Right ventricle myocardium inferior (tissue), 1 donor: ENCODE measurements around the gene OLIG1. TPM values are rescaled to one million over a fixed set of nuclear protein-coding genes. Genes with fewer than 3 reads are reported as not detected.

Source experiments
- ATAC-seq: fragments of 200-7000 bp; cut with Tn5 transposase; one replicate; pipeline ENCODE4 v1.9.1; 2020; ENCODE audit warnings: mild to moderate bottlenecking, moderate library complexity
- DNase-seq: peaks from one replicate; pipeline ENCODE4 v3.0.0; 2021; ENCODE audit errors: missing footprints
- intact Hi-C: fragments of 100-400 bp; cut with DNase I; formaldehyde crosslinking; loops from one replicate; pipeline ENCODE4 v1.11.0; 2022
- total RNA-seq: library from RNA; stranded (reverse); fragmentation: NEBNext Ultra II Directional; extraction: Animal tissue kit (Norgen Biotek cat#: 25700); gene quantifications from one replicate; pipeline ENCODE4 v1.2.1, GENCODE V29; 2021
- donor health status: DM: no; HTN: yes; CAD: no; lungs with severe emphysema.

The OLIG1 gene
- total RNA-seq, 1 donor from 2014 or later, result 0.89 TPM

DNA sequence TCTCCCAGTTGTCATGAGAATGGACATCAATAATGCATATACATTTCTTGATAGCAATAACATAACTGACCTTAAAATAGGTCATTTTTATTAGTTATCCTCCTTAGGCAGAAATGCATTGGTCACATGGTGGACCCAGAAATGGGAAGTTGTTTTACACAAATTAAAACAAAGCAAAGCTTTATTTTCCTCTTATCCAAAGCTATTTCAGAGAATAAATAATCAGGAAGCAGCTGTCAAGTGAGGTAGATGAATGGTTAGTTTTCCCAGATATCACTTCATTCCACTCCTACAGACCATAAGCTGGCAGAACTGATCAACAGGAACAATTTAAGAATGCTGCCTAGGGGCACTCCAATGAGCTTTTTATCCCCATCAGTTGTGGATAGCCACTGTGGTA lies 16.0 kb upstream of the OLIG1 start:
- ATAC-seq, result no peak
- DNase-seq, result no peak
- intact Hi-C loops, result no loop called here

DNA sequence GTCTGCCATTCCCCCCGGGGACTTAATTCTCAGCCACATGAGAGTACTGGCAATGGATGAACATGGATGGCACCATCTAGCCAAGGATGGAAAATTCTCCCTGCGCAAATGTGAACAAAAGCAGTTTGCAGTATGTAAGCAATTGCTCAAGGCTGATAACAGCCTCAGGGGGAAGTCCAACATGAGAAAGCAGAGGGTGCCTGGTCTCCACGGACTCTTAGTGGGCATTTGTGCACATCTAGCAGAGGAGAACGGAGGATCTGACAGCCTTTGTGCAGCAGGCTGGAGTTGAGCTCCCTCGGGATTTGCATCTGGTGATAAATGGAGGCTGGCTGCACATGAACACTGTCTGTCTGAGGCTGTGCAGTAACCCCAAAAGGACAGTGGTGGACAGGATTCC lies 13.9 kb upstream of the OLIG1 start:
- ATAC-seq (no peak), DNase-seq (no peak)
- intact Hi-C loops, result no loop called here

DNA sequence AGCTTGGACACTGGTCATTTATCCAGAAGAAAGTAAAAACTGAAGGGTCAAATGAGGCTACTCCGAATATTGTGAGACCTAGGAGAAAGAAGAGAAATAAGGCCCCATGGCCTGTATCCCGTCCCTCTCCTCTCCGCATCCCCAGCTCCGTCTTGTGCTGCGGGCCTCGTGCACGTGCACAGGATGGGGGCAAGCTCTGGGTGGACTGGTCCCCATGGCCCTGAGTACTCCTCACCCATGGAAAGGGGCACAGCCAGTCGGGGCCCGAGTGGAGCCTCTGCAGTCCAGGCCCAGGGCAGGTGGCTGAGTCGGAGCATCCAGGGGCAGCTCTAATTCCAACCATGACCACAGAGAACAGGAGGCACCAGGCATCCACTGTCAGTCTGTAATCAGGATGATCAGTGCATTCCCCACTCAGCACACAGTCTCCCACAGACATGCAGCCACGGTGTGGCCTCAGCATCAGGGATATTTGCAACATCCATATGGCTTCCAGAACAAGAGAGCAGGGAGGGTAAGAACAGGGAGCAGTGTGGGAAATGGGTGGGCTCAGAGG lies 12.5 kb upstream of the OLIG1 start:
- intact Hi-C loops, result no loop called here
- no peak for ATAC-seq
- DNase-seq, result no peak

DNA sequence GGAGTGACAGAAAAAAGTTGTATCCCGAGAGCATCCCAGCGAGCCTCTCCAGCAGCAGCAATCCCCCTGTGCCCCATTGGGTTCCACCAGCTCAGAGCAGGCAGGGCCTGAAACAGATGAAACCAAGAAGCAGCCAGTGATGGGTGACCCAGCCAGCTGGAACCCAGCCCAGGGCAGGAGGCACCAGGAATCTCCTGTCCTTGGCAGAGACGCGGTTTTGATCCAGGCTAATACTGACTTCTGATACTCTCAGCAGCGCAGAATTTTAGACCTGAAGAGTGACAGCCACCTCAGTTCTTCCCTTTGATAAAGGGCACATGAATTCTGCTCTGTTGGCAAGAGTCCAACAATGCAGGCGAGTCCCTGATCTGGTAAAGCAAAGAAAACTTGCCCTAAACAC lies 11.4 kb upstream of the OLIG1 start:
- intact Hi-C loops, result no loop called here
- ATAC-seq (peak; percentile 84), DNase-seq (no peak)

DNA sequence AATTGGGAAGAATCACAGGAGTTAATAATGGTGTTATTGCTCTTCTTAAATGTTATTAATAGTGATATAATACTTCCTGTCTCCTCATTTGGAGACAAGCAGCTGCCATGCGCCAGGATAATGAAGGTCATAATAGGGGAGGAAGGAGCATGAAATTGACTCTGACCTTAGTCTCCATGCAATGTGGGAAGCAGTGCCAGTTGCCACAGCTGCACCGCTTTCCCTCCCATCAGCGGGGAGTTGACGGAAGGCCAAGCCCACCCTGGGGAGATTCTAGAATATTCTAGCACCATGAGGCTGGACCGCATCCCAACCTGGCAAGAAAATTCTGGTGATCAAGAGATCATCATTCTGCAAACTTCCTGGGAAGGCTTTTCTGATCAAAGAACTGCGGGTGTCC lies 11.0 kb upstream of the OLIG1 start:
- DNase-seq, result no peak
- intact Hi-C loops, result no loop called here
- ATAC-seq, result no peak

DNA sequence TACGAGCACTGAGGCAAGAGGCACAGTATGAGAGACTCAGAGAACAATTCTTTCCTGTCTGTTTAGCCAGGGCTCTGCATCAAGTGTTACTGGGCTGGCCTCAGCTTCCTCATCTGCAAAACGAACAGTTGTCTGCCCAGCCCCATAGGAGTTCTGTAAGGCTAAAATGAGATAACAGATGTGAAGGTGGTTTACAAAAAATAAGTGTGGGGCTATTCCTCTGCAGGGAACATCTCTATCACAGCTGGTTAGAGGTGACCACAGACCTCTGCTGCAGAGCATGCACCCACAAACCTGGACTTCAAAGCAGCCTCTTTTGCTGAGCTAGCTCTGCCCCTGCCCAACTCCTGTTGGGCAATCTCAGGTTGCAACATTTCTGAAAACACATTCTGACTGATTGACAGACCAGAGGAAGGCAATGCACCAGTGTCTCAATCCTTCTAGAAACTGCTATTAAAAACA lies 10.5 kb upstream of the OLIG1 start:
- ATAC-seq (peak; percentile 60), DNase-seq (no peak)
- intact Hi-C loops, result no loop called here

DNA sequence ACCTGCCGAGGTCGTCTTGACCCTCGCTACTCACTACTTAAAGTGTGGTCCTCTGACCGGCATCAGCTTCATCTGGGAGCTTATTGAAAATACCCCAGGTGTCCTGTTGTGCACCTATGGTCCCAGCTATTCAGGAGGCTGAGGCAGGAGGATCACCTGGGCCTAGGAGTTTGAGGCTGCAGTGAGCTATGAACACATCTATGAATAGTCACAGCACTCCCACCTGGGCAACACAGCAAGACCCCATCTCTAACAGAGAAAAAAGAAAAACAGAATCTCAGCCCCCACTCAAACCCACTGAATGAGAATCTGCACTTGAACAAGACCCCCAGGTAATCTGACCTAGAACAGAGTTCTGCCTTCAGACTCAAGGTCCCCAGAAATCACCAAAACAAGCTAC lies 8.7 kb upstream of the OLIG1 start:
- no peak for DNase-seq
- intact Hi-C loops, result no loop called here

DNA sequence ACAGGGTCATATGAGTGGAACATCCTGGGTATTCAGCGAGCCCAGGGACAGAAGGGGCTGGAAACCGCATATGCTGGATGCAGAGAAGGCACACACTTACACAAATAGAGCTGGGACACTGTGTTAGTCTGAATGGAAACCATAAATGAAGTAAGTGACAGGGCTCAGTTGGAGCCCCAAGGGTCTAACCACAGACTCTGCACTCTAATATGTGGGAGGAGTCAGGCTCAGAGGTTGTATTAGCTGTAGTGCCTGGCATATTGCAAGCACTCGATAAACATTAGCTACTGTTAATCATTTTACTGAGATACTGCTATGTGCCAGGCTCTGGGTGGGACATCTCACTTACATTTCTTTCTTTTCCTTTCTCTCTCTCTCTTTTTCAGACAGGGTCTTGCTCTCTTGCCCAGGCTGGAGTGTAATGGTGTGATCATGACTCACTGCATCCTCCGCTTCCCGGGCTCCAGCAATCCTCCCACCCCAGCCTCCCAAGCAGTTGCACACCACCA lies 6.5 kb upstream of the OLIG1 start:
- ATAC-seq, result no peak
- intact Hi-C loops, result no loop called here
- no peak for DNase-seq

More for the DNA sequence above, 8.7 kb upstream of the OLIG1 start:
- ATAC-seq, result no peak

DNA sequence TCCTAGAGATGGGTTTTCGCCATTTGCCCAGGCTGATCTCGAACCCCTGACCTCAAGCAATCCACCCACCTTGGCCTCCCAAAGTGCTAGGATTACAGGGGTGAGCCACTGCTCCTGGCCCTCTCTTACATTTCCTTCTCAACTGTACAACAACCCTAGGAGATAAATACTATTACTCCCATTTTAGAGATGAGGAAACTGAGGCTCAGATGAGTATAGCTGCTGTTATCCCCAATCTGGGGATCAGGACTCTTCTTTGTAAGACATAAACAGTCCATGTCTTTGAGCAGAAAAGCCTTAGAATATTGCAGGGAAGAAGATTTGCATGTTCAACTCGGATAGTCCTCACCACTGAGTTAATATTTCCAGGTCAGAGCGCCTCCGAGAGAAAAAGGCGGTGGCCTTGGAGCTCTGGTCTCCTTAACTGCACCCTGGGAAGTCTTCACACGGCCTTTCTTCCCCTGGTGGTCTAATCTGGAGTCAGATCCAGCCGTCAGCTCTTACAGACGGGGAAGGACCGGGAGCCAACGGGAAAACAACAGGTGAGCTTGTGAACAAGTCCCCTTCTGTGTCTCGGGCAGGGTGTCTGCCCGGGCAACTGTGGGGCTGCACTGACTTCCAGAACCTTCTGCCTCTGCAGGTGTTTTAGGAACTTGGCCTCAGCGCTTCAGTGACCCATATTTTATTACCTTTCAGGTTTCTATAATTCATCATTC lies 5.9 kb upstream of the OLIG1 start:
- no peak for DNase-seq
- intact Hi-C loops, result no loop called here
- ATAC-seq, result no peak

DNA sequence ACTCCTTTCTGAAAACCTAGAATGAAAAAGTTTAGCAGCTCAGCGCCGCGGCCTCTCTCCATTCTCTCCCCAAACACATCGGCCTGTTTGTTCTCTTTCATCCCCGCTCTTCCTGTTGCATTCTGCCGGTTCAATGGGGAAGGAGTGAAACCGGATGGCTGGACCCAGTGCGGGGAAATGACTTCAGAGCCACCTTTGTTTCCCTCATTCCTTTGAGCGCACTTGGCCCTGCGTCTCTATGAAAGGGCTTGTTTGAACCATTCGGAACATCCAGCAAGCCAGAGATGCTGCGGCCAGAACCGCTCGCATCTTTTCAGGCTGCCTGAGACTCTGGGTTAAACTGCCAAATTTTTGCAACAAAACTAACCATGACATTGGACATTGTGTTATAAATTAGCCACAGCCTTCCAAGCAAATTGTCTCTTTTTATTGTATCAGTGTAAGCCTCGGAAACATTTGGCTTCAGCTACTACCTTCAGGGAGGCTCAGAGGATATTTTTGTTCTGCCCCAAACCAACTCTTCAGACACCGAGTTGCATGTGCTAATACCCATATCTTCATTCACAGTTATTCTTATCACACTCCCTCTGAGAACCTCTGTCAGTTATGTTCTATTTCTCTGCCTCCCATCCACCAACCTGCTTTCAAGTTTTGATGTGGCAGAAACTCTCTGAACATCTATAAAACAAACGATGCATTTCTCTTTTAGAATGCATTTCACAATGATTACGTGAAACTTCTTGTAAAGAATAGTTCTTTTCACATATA lies 5.1 kb upstream of the OLIG1 start:
- ATAC-seq (no peak), DNase-seq (no peak)
- intact Hi-C loops, result no loop called here

DNA sequence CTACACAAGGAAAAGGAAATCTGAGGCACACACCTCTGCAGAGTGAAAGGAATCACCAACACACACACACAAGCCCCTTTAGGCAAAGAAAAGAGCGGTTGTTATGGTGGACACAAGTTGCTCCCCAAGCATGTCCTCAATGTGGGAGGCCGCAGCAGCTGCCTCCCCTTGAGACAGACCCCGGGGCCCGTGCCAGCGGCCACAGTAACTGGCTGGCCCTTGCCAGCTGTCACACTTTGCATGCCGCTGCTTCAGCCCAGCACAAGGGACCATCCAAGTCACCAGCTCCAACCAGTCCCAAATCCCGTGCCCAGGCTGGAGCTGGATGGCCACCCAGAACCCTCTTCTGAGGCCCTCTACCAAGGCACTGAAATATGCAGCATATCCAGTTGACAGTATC lies 2.9 kb upstream of the OLIG1 start:
- intact Hi-C loops, result no loop called here
- no peak for DNase-seq
- no peak for ATAC-seq

DNA sequence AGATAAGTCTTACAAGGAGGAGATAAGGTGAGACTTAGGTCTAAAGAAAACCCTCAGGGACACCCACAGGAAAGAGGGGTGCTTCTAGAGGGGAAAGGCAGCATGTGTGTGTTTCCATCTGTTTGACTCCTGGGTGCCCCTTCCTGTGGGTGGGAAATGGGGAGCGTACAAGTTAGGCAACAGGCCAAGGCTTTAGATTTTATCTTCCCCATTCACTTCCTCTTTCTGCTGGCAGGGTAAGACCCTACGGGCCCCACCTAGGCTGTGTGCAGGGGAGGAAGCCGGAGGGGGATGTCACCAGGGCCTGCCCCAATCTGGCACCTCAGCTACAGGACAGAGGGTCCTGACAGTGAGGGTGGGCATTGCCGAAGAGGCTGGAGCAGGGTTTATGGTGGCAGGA lies 2.5 kb upstream of the OLIG1 start:
- DNase-seq, result no peak
- intact Hi-C loops, result no loop called here
- no peak for ATAC-seq

DNA sequence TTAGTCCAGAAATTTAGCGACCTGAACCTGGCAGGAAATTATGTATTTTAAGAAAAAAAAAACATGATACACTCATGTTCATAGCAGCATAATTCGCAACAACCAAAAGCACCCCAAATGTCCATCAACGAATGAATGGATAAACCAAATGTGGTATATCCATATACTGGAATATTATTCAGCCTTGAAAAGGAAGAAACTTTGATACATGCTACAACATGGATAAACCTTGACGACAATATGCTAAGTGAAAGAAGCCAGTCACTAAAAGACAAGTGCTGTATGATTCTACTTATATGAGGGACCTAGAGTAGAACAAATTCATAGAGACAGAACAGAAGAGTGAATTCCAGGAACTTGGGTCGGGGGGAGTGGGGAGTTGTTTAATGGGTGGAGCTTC lies 698 bp upstream of the OLIG1 start:
- intact Hi-C loops, result no loop called here
- DNase-seq (no peak), ATAC-seq (no peak)

DNA sequence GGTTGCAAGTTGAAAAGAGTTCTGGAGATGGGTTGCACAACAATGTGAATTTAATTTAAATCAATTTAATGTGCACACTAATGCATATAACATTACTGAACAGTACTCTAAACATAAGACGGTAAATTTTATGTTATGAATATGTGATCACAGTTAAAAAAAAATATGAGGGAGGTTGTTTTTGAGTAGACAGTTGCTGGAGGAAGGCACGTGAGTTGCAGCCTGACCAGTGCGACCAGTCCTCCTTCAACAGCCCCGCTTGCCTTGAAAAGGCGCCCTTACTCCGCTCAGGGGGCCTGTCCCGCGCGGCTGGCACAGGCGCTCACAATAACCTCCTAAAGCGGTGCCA lies 322 bp upstream of the OLIG1 start:
- ATAC-seq, result no peak
- intact Hi-C loops, result no loop called here
- DNase-seq, result no peak

DNA sequence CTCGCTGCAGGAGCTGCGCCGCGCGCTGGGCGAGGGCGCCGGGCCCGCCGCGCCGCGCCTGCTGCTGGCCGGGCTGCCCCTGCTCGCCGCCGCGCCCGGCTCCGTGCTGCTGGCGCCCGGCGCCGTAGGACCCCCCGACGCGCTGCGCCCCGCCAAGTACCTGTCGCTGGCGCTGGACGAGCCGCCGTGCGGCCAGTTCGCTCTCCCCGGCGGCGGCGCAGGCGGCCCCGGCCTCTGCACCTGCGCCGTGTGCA lies 730 bp downstream of the OLIG1 start:
- intact Hi-C loops, result loop anchor here (10.0 kb wide), 1 partner anchor 46 kb away; the partner anchor contains the start of gene OLIG2
- ATAC-seq, result no peak

DNA sequence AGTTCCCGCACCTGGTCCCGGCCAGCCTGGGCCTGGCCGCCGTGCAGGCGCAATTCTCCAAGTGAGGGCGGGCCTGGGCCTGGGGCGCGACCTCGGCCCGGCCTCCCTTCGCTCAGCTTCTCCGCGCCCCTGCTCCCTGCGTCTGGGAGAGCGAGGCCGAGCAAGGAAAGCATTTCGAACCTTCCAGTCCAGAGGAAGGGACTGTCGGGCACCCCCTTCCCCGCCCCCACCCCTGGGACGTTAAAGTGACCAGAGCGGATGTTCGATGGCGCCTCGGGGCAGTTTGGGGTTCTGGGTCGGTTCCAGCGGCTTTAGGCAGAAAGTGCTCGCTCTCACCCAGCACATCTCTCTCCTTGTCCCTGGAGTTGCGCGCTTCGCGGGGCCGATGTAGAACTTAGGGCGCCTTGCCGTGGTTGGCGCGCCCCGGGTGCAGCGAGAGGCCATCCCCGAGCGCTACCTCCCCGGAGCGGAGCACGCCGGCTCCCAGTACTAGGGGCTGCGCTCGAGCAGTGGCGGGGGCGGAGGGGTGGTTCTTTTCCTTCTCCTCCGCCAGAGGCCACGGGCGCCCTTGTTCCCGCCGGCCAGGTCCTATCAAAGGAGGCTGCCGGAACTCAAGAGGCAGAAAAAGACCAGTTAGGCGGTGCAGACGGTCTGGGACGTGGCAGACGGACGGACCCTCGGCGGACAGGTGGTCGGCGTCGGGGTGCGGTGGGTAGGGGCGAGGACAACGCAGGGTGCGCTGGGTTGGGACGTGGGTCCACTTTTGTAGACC lies 1.2 kb downstream of the OLIG1 start:
- ATAC-seq, result no peak
- peak; percentile 74 for DNase-seq
- intact Hi-C loops, result loop anchor here (10.0 kb wide), 1 partner anchor 46 kb away; the partner anchor contains the start of gene OLIG2

More for the DNA sequence above, 730 bp downstream of the OLIG1 start:
- no peak for DNase-seq

DNA sequence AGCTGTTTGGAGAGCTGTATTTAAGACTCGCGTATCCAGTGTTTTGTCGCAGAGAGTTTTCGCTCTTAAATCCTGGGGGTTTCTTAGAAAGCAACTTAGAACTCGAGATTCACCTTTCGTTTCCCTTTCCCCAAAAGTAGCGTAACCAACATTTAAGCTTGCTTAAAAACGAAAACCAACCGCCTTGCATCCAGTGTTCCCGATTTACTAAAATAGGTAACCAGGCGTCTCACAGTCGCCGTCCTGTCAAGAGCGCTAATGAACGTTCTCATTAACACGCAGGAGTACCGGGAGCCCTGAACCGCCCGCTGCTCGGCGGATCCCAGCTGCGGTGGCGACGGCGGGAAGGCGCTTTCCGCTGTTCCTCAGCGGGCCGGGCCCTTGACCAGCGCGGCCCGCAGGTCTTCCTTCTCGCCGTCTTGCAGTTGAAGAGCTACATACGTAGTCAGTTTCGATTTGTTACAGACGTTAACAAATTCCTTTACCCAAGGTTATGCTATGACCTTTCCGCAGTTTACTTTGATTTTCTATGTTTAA lies 1.9 kb downstream of the OLIG1 start:
- ATAC-seq (no peak), DNase-seq (no peak)
- intact Hi-C loops, result loop anchor here (10.0 kb wide), 1 partner anchor 47 kb away; the partner anchor contains the start of gene OLIG2

DNA sequence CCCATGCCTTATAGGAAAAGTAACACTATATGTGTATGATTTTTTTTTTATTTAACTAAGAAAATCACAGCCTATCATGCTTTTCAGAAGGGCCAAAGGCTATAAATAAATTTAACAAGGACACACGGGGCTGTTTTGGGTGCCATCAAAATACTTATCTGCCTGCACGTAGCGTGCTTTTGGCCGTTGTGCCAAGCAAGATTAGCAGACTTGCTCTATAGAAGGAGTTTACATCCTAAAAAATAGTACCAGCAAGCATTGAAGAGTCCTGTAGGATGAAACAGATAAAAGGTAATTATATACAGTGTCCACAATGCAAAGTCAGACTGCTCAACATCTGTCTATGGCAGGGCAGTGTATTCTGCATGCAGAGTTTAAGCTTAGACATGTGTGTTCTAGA lies 3.7 kb downstream of the OLIG1 start:
- intact Hi-C loops, result loop anchor here (10.0 kb wide), 1 partner anchor 49 kb away; the partner anchor contains the start of gene OLIG2
- no peak for DNase-seq
- ATAC-seq, result no peak

DNA sequence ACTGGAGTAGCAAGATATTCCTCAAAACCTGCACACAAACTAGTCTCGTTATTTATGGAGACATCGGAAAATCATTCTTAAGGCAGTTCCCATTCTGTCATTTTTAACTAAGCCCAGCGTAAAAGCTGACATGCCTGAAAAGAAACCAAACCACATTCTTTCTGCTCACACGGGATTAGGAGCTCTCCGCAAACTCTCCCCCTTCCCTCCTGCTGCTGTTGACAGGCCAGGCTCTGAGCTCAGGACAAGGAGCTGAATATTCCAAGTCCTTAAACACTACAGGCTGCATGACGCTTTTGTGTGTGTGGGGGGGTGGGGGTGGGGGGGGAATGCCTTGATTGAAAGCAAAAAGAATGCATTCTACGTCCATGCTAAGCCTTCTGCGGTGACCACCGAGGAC lies 5.2 kb downstream of the OLIG1 start:
- ATAC-seq (no peak), DNase-seq (no peak)
- intact Hi-C loops, result loop anchor here (10.0 kb wide), 1 partner anchor 50 kb away; the partner anchor contains the start of gene OLIG2
